ENCODE data around the gene PLD6.

PLD6 gene

GRCh38 chr17:17172001-17172939, 33.9 kb downstream of the PLD6 start:
- TF ChIP-seq, protein P1, sequence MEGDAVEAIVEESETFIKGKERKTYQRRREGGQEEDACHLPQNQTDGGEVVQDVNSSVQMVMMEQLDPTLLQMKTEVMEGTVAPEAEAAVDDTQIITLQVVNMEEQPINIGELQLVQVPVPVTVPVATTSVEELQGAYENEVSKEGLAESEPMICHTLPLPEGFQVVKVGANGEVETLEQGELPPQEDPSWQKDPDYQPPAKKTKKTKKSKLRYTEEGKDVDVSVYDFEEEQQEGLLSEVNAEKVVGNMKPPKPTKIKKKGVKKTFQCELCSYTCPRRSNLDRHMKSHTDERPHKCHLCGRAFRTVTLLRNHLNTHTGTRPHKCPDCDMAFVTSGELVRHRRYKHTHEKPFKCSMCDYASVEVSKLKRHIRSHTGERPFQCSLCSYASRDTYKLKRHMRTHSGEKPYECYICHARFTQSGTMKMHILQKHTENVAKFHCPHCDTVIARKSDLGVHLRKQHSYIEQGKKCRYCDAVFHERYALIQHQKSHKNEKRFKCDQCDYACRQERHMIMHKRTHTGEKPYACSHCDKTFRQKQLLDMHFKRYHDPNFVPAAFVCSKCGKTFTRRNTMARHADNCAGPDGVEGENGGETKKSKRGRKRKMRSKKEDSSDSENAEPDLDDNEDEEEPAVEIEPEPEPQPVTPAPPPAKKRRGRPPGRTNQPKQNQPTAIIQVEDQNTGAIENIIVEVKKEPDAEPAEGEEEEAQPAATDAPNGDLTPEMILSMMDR (IDR thresholded peaks at IDR 0.05; ENCODE audit: insufficient read depth, low read length, poor library complexity, severe bottlenecking): no peak
- H3K4me3 ChIP-seq (replicated peaks; ENCODE audit: low read depth, low read length): no peak overlapping the region
- DNase-seq (ENCODE audit: extremely low read depth, insufficient read length): no peak
- peaks cover 51% of the 10 kb centered on the region for H3K36me3 ChIP-seq (ENCODE audit: control insufficient read depth, insufficient read depth, low read length)
- H3K27me3 ChIP-seq (replicated peaks; ENCODE audit: control insufficient read depth, insufficient read depth, low read length): no peaks in the 10 kb centered on the region

DNA sequence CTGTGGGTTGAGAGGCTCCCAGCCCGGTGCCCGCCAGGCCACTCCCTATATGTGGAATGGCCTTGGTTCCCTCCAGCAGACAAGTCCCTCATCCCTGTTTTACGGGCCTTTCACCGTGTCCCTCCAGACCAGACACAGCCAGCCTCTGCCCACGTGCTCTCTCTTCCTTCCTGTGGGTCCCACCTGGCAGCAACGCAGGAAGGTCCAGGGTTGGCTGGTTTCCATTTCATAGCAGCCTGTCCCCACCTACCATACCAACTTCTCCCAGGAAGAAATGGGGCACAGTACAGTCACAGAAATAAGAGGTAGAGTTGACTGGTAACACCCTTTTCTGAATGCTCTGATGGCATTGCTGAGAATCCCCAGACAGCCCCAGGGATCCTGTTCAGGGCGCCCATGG, 34.9 kb downstream of the PLD6 start:
- Histone ChIP-seq H3K36me3 (ENCODE audit: control insufficient read depth, insufficient read depth, low read length) (peaks cover 50% of the 10 kb centered on the region), H3K4me3 (replicated peaks; ENCODE audit: low read depth, low read length) (no peak overlapping the region), H3K27me3 (replicated peaks; ENCODE audit: control insufficient read depth, insufficient read depth, low read length) (no peaks in the 10 kb centered on the region)
- no peak for DNase-seq (ENCODE audit: extremely low read depth, insufficient read length)
- TF ChIP-seq, protein P1 (IDR thresholded peaks at IDR 0.05; ENCODE audit: insufficient read depth, low read length, poor library complexity, severe bottlenecking): no peak

DNA sequence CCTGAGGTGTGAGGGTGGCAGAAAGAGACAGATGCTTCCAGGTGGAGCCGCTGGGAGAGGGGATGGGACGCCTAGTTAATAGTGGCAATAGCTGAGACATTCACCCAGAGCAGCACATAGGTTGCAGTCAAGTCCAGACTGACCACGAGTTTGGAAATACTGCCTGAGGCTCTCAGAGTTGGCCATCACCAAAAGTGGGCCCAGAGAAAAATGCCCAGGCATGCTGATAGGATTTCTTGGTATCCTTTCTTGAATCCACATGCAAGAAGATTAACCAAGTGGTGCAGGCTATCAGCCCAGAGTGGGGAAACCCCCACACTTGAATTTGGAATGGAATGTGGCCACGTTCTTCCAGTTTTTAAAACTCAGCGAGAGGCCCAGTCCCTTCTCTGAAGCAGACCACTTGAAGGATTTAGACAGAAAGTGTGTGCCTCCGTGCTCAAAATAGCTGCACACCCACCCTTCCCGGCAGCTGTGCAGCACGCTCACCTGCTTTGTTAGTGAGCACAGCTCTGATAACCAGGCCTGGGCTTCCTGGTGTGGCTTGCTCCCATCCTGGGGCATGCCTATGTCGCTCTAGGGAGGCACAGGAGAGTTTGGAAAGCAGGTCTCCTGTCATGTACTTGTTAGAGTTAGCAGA, 35.7 kb downstream of the PLD6 start:
- Histone ChIP-seq H3K4me3 (replicated peaks; ENCODE audit: low read depth, low read length) (no peak overlapping the region), H3K27me3 (replicated peaks; ENCODE audit: control insufficient read depth, insufficient read depth, low read length) (no peaks in the 10 kb centered on the region), H3K36me3 (ENCODE audit: control insufficient read depth, insufficient read depth, low read length) (peaks cover 48% of the 10 kb centered on the region)
- TF ChIP-seq, protein P1 (IDR thresholded peaks at IDR 0.05; ENCODE audit: insufficient read depth, low read length, poor library complexity, severe bottlenecking): no peak
- DNase-seq (ENCODE audit: extremely low read depth, insufficient read length): no peak

GRCh38 chr17:17169396-17169795, 36.7 kb downstream of the PLD6 start:
- Histone ChIP-seq H3K36me3 (ENCODE audit: control insufficient read depth, insufficient read depth, low read length) (peaks cover 52% of the 10 kb centered on the region), H3K4me3 (replicated peaks; ENCODE audit: low read depth, low read length) (no peak overlapping the region)

DNA sequence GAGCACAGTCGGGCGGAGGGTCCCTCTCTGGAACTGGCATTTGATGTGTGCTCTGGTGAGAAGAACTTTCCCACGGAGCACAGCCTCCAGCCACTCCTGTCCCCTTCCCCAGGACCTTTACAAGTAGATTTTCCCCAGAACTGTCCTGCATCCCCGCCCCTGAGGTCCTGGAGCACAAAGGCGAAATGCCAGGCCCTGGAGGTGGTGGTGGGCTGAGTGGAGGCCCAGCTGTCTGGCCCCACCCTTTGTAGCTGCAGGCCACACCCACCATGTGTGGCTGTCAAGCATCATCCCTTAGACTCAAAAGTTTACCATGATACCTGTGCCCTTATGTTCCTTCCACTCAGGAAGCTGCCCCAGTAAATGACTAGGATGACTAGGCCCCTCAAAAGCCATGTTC, 37.7 kb downstream of the PLD6 start:
- Histone ChIP-seq H3K36me3 (ENCODE audit: control insufficient read depth, insufficient read depth, low read length) (peaks cover 45% of the 10 kb centered on the region), H3K4me3 (replicated peaks; ENCODE audit: low read depth, low read length) (no peak overlapping the region)
- TF ChIP-seq, protein P1 (IDR thresholded peaks at IDR 0.05; ENCODE audit: insufficient read depth, low read length, poor library complexity, severe bottlenecking): no peak

More at GRCh38 chr17:17169396-17169795, 36.7 kb downstream of the PLD6 start:
- TF ChIP-seq, protein P1 (IDR thresholded peaks at IDR 0.05; ENCODE audit: insufficient read depth, low read length, poor library complexity, severe bottlenecking): no peak
- no peaks in the 10 kb centered on the region for H3K27me3 ChIP-seq (replicated peaks; ENCODE audit: control insufficient read depth, insufficient read depth, low read length)
- no peak for DNase-seq (ENCODE audit: extremely low read depth, insufficient read length)

More for the DNA sequence above, 37.7 kb downstream of the PLD6 start:
- no peaks in the 10 kb centered on the region for H3K27me3 ChIP-seq (replicated peaks; ENCODE audit: control insufficient read depth, insufficient read depth, low read length)
- no peak for DNase-seq (ENCODE audit: extremely low read depth, insufficient read length)

Measured in GM06990 (cell line).